ENCODE results near the gene TRMT1L.

The TRMT1L gene

DNA sequence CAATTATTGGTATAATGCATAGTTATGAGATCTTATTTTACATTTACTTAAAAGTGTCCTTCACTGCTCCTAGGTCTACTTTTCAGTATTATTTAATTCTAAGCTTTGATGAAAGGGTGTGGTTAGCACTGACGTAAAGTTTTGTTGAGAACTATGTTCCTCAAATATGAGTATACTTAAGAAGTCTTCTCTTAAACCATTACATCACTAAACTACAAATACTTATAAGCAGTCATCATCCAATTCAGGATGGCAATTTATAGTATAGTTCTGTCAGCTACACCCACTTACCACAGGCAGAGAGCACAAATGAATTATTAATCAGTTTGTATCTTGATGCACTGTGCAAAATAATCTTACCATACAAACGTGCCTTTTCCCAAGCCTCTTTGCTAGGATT, 27.0 kb downstream of the TRMT1L start:
- no peak overlapping the region for H3K4ac ChIP-seq (ENCODE audit: low read depth in 1 of 2, low read length in 2 of 2)
- no peaks in the 10 kb centered on the region for H3K27me3 ChIP-seq (ENCODE audit: control insufficient read depth in 1 of 2, insufficient read depth in 1 of 2, low read length in 2 of 2)
- no peak overlapping the region for H2BK5ac ChIP-seq (ENCODE audit: low read depth, low read length, poor library complexity, severe bottlenecking)
- no peak overlapping the region for H3K18ac ChIP-seq (ENCODE audit: low read depth in 1 of 2, low read length in 2 of 2)
- H3K4me3 ChIP-seq (ENCODE audit: insufficient read depth in 1 of 2, low read depth in 1 of 2, low read length in 2 of 2), result no peak overlapping the region
- no peak overlapping the region for H4K8ac ChIP-seq (ENCODE audit: low read length)
- H3K36me3 ChIP-seq (ENCODE audit: control insufficient read depth in 1 of 2, insufficient read depth in 2 of 2, low read depth in 1 of 2, low read length in 2 of 2), result peaks cover 22 to 86% of the 10 kb centered on the region in 2 experiments
- H4K91ac ChIP-seq (ENCODE audit: low read length), result no peak overlapping the region
- H3K79me1 ChIP-seq (replicated peaks; ENCODE audit: low read length, poor library complexity, severe bottlenecking), result no peaks in the 10 kb centered on the region
- no peak for DNase-seq
- H2AFZ ChIP-seq (ENCODE audit: low read depth, low read length), result no peak overlapping the region
- WGBS, result 90% methylated on average over 1 of the region's 2 CpGs
- H3K14ac ChIP-seq (ENCODE audit: low read length in 2 of 2), result no peak overlapping the region
- no peak overlapping the region for H2BK15ac ChIP-seq (ENCODE audit: low read depth, poor library complexity, severe bottlenecking)
- no peak overlapping the region for H3K23ac ChIP-seq (ENCODE audit: low read length in 2 of 2)
- no peak overlapping the region for H3K4me2 ChIP-seq (ENCODE audit: low read length, poor library complexity, severe bottlenecking)
- H3K9ac ChIP-seq (ENCODE audit: low read length), result no peak overlapping the region
- no peak overlapping the region for H2BK120ac ChIP-seq (ENCODE audit: low read depth, low read length)
- no peaks in the 10 kb centered on the region for H3K4me1 ChIP-seq (ENCODE audit: control insufficient read depth, insufficient read depth, low read depth, low read length)
- no peak overlapping the region for H3K27ac ChIP-seq (ENCODE audit: low read length, poor library complexity, severe bottlenecking)
- no peak overlapping the region for H2BK12ac ChIP-seq (ENCODE audit: low read length in 2 of 2)
- H3K9me3 ChIP-seq (ENCODE audit: control insufficient read depth, low read length), result peaks cover 36% of the 10 kb centered on the region
- H2AK5ac ChIP-seq (ENCODE audit: low read length, severe bottlenecking), result no peak overlapping the region

DNA sequence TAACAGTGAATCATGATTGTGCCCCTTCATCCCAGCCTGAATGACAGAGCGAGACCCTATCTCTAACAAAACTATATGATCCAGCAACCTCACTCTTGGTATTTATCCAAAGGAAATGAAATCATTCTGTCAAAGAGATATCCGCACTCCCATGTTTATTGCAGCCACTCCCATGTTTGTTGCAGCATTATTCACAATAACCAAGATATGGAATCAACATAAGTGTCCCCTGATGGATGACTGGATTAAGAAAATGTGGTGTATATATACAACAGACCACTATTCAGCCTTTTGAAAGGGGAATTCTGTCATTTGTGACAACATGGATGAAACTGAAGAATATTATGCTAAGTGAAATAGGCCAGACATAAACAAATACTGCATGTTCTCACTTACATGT, 44.4 kb downstream of the TRMT1L start:
- H2BK15ac ChIP-seq (ENCODE audit: low read depth, poor library complexity, severe bottlenecking), result no peak overlapping the region
- H3K18ac ChIP-seq (ENCODE audit: low read depth in 1 of 2, low read length in 2 of 2), result no peak overlapping the region
- peaks cover 25% of the 10 kb centered on the region for H3K9me3 ChIP-seq (ENCODE audit: control insufficient read depth, low read length)
- no peak overlapping the region for H2AK5ac ChIP-seq (ENCODE audit: low read length, severe bottlenecking)
- H2AFZ ChIP-seq (ENCODE audit: low read depth, low read length), result no peak overlapping the region
- H3K4me3 ChIP-seq (ENCODE audit: insufficient read depth in 1 of 2, low read depth in 1 of 2, low read length in 2 of 2), result no peak overlapping the region
- H2BK5ac ChIP-seq (ENCODE audit: low read depth, low read length, poor library complexity, severe bottlenecking), result no peak overlapping the region
- no peaks in the 10 kb centered on the region for H3K27me3 ChIP-seq (ENCODE audit: control insufficient read depth in 1 of 2, insufficient read depth in 1 of 2, low read length in 2 of 2)
- no peak overlapping the region for H3K23ac ChIP-seq (ENCODE audit: low read length in 2 of 2)
- H3K4me2 ChIP-seq (ENCODE audit: low read length, poor library complexity, severe bottlenecking), result no peak overlapping the region
- no peak overlapping the region for H2BK12ac ChIP-seq (ENCODE audit: low read length in 2 of 2)
- H3K14ac ChIP-seq (ENCODE audit: low read length in 2 of 2), result no peak overlapping the region
- no peak overlapping the region for H2BK120ac ChIP-seq (ENCODE audit: low read depth, low read length)
- 64% methylated on average over 2 of the region's 2 CpGs for WGBS
- no peak overlapping the region for H3K4ac ChIP-seq (ENCODE audit: low read depth in 1 of 2, low read length in 2 of 2)
- no peak overlapping the region for H4K91ac ChIP-seq (ENCODE audit: low read length)
- H3K79me1 ChIP-seq (replicated peaks; ENCODE audit: low read length, poor library complexity, severe bottlenecking), result no peaks in the 10 kb centered on the region
- no peak overlapping the region for H3K27ac ChIP-seq (ENCODE audit: low read length, poor library complexity, severe bottlenecking)
- no peak overlapping the region for H4K8ac ChIP-seq (ENCODE audit: low read length)
- peaks cover 0 to 1% of the 10 kb centered on the region in 2 experiments for H3K36me3 ChIP-seq (ENCODE audit: control insufficient read depth in 1 of 2, insufficient read depth in 2 of 2, low read depth in 1 of 2, low read length in 2 of 2)
- no peak overlapping the region for H3K9ac ChIP-seq (ENCODE audit: low read length)
- DNase-seq, result peak; percentile 3
- H3K4me1 ChIP-seq (ENCODE audit: control insufficient read depth, insufficient read depth, low read depth, low read length), result no peaks in the 10 kb centered on the region

DNA sequence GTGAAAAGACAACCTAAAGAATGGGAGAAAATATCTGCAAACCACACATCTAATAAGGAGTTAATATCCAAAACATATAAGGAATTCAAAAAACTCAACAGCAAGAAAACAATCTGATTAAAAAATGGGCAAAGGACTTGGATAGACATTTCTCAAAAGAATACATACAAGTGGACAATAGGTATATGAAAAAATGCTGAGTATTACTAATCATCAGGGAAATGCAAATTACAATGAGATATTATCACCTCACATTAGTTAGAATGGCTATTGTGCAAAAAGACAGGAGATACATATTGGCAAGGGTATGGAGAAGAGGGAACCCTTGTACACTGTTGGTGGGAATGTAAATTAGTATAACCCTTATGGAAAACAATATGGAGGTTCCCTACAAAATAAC, 44.9 kb downstream of the TRMT1L start:
- no peak overlapping the region for H2BK15ac ChIP-seq (ENCODE audit: low read depth, poor library complexity, severe bottlenecking)
- no peak overlapping the region for H3K18ac ChIP-seq (ENCODE audit: low read depth in 1 of 2, low read length in 2 of 2)
- H3K27ac ChIP-seq (ENCODE audit: low read length, poor library complexity, severe bottlenecking), result no peak overlapping the region
- no peak overlapping the region for H4K91ac ChIP-seq (ENCODE audit: low read length)
- H3K4me1 ChIP-seq (ENCODE audit: control insufficient read depth, insufficient read depth, low read depth, low read length), result no peaks in the 10 kb centered on the region
- no peak overlapping the region for H2BK120ac ChIP-seq (ENCODE audit: low read depth, low read length)
- no peak overlapping the region for H2AK5ac ChIP-seq (ENCODE audit: low read length, severe bottlenecking)
- no peak overlapping the region for H2AFZ ChIP-seq (ENCODE audit: low read depth, low read length)
- no peaks in the 10 kb centered on the region for H3K36me3 ChIP-seq (ENCODE audit: control insufficient read depth in 1 of 2, insufficient read depth in 2 of 2, low read depth in 1 of 2, low read length in 2 of 2)
- no peaks in the 10 kb centered on the region for H3K79me1 ChIP-seq (replicated peaks; ENCODE audit: low read length, poor library complexity, severe bottlenecking)
- H3K4me3 ChIP-seq (ENCODE audit: insufficient read depth in 1 of 2, low read depth in 1 of 2, low read length in 2 of 2), result no peak overlapping the region
- H2BK5ac ChIP-seq (ENCODE audit: low read depth, low read length, poor library complexity, severe bottlenecking), result no peak overlapping the region
- H3K4ac ChIP-seq (ENCODE audit: low read depth in 1 of 2, low read length in 2 of 2), result no peak overlapping the region
- H3K27me3 ChIP-seq (ENCODE audit: control insufficient read depth in 1 of 2, insufficient read depth in 1 of 2, low read length in 2 of 2), result no peaks in the 10 kb centered on the region
- no peak overlapping the region for H2BK12ac ChIP-seq (ENCODE audit: low read length in 2 of 2)
- no peak overlapping the region for H3K23ac ChIP-seq (ENCODE audit: low read length in 2 of 2)
- peaks cover 28% of the 10 kb centered on the region for H3K9me3 ChIP-seq (ENCODE audit: control insufficient read depth, low read length)
- no peak overlapping the region for H4K8ac ChIP-seq (ENCODE audit: low read length)
- H3K14ac ChIP-seq (ENCODE audit: low read length in 2 of 2), result no peak overlapping the region
- no peak overlapping the region for H3K4me2 ChIP-seq (ENCODE audit: low read length, poor library complexity, severe bottlenecking)
- DNase-seq, result no peak
- no peak overlapping the region for H3K9ac ChIP-seq (ENCODE audit: low read length)

DNA sequence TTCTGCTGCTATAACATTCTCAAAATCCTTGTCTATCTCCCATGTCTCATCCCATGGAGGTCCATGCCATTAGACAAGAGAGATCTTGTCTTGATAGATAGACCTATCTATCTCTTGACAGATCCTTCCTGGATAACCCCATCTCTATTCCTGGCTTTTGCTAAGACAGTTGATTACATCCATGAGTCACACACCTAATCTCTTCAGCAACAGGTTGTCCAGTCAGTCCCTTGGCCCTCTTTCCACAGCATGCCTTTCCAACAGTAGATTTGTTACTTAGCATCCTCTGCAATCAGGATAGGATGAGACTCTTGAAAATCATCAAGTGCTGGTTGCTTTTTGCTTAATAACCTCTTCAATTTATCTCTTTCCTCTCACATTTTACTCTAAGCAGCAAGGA, 46.6 kb downstream of the TRMT1L start:
- H4K91ac ChIP-seq (ENCODE audit: low read length), result no peak overlapping the region
- no peak overlapping the region for H2BK12ac ChIP-seq (ENCODE audit: low read length in 2 of 2)
- no peak overlapping the region for H2AK5ac ChIP-seq (ENCODE audit: low read length, severe bottlenecking)
- no peak for DNase-seq
- H4K8ac ChIP-seq (ENCODE audit: low read length), result no peak overlapping the region
- H3K4me3 ChIP-seq (ENCODE audit: insufficient read depth in 1 of 2, low read depth in 1 of 2, low read length in 2 of 2), result no peak overlapping the region
- H3K4me1 ChIP-seq (ENCODE audit: control insufficient read depth, insufficient read depth, low read depth, low read length), result no peaks in the 10 kb centered on the region
- H3K27ac ChIP-seq (ENCODE audit: low read length, poor library complexity, severe bottlenecking), result no peak overlapping the region
- no peak overlapping the region for H3K9ac ChIP-seq (ENCODE audit: low read length)
- H2BK120ac ChIP-seq (ENCODE audit: low read depth, low read length), result no peak overlapping the region
- H3K36me3 ChIP-seq (ENCODE audit: control insufficient read depth in 1 of 2, insufficient read depth in 2 of 2, low read depth in 1 of 2, low read length in 2 of 2), result peaks cover 0 to 5% of the 10 kb centered on the region in 2 experiments
- peaks cover 39% of the 10 kb centered on the region for H3K9me3 ChIP-seq (ENCODE audit: control insufficient read depth, low read length)
- H2BK15ac ChIP-seq (ENCODE audit: low read depth, poor library complexity, severe bottlenecking), result no peak overlapping the region
- no peak overlapping the region for H3K14ac ChIP-seq (ENCODE audit: low read length in 2 of 2)
- H3K23ac ChIP-seq (ENCODE audit: low read length in 2 of 2), result no peak overlapping the region
- H3K4me2 ChIP-seq (ENCODE audit: low read length, poor library complexity, severe bottlenecking), result no peak overlapping the region
- no peak overlapping the region for H3K4ac ChIP-seq (ENCODE audit: low read depth in 1 of 2, low read length in 2 of 2)
- no peaks in the 10 kb centered on the region for H3K27me3 ChIP-seq (ENCODE audit: control insufficient read depth in 1 of 2, insufficient read depth in 1 of 2, low read length in 2 of 2)
- H3K18ac ChIP-seq (ENCODE audit: low read depth in 1 of 2, low read length in 2 of 2), result no peak overlapping the region
- no peak overlapping the region for H2AFZ ChIP-seq (ENCODE audit: low read depth, low read length)
- H2BK5ac ChIP-seq (ENCODE audit: low read depth, low read length, poor library complexity, severe bottlenecking), result no peak overlapping the region
- no peaks in the 10 kb centered on the region for H3K79me1 ChIP-seq (replicated peaks; ENCODE audit: low read length, poor library complexity, severe bottlenecking)

Data from mesenchymal stem cell (in vitro differentiated cells and primary cell).